Activated CD8-positive, alpha-beta memory T cell treated with anti-CD3 and anti-CD28 coated beads, Interleukin-2, amount 50 U/mL, for 1 hour (primary cell): ENCODE measurements around the gene MEST.
"Not testable (repeated sequence)": the region's sequence is repeated elsewhere in the genome, so short reads cannot be mapped to it uniquely, and the experiment has no call there.

Experiments used
- DNase-seq: peaks from one replicate; pipeline ENCODE4 v3.0.0-alpha.2; 2020; ENCODE audit errors: extremely low read depth

The MEST gene

DNA sequence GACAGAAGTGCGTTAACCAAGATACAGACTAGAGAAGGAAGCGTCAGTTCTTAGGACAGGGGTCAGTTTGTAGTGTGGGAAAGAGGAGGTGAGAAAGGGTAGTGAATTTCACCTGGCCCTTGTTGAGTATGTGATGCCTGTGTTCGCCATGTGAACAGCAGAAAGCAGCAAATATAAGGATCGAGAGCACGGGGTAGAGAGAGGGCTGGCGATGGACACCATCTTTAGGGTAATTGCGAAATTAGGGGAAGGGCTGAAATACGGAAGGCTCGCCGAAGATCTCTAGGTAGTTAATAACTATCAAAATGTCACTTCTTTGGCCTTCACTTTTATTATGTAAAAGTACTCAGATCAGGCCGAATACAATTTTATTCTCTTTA lies 6.2 kb upstream of the MEST start:
- no peak for DNase-seq

- peak; percentile 37 for DNase-seq
Observed at GRCh38 chr7:130486114-130486953, 5.6 kb upstream of the MEST start.

DNA sequence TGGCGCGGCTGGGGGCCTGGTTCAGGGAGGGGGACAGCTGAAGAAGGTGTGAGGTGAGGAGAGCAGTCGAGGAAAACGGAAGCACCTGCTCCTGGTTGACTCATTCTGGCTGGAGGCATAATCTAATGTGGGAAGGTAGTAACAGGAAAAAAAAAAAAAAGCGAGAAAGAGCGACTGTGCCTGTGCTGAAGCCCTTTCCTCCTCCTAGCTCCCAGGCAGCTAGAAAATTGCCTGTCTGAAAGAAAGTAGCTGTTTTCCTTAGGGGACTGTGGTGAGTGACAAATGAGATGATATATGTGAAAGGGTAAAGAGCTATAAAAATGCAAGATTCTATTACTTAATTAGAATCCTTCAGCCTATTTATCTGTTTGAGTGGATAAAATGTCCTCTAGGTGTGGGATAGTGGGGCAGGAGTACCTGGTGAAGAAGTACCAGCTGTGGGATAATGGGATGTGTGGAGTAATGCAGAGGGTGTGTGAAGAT lies 4.9 kb upstream of the MEST start:
- DNase-seq = no peak

DNA sequence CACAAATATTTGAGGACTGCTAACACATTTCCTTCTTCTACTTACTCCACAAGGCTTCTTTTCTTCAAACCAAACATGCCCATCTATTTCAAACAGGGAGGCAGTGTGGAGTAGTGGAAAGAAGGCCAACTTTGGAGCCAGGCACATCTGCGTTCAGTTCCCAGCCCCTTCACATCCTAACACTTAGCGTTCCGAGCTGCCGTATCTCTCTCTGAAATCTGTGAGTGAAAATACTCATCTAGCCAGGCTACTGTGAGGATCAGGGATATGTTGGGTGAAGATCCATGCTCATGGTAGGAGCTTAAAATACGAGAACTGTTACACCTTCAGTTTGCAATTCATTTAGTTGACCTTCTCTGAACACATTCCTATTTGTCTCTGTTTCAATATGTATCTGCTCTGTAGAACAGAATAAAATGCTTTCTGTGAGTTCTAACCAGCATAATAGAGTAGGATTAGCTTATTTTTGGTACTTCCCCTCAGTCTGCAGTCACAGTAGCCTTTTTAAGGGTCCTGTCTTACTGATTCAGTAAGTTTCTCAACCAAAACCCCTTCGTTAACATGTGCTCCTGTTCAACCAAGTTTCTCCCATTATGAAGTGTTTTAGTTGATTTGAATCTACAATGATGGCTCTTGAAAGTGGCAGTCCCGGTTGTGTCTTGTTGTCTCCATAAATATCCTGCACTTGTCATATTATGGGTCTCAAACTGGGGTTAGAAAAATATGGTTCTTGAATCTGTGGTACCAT lies 3.3 kb upstream of the MEST start:
- DNase-seq = no peak

DNA sequence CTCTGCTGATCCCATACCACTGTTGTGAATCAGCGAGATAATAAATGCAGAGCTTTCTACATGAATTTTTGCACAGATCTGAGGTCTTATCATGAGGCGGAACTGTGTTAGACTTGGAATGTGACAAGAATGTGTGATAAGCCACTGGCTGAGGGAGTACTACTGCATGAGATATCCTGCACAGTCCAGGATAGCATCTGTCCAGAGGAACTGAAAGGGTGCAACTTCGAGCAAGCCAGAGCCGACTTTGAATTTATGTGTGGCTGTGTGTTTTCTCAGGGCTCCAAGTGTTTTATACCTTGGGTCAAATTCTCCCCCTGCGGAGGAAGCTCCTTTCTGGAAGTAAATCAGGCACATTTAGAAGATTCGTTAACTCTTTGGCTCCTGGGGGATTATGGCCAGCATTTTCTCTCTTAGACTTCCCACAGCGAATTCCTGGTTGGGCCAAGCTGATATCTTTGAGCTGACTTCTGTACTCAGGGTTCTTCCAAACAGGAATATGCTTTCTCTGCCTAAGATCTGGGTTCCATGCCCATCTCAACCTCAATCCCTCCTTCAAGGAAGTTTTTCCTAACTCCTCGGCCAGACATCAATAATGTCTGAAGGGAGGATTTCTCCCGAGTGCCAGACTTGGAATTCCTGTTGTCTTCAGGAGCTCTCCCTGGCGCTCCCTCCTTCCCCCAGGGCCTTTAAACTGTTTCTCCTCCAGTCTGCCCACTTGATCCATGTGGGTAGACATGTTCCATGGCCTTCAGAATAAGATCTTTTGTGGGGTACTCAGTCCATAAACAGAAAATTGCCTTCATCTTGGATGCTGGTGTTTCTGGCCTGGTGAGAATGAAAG lies 2.5 kb upstream of the MEST start:
- DNase-seq = no peak

- no peak for DNase-seq
Observed at GRCh38 chr7:130490311-130490791, 1.5 kb upstream of the MEST start.

DNA sequence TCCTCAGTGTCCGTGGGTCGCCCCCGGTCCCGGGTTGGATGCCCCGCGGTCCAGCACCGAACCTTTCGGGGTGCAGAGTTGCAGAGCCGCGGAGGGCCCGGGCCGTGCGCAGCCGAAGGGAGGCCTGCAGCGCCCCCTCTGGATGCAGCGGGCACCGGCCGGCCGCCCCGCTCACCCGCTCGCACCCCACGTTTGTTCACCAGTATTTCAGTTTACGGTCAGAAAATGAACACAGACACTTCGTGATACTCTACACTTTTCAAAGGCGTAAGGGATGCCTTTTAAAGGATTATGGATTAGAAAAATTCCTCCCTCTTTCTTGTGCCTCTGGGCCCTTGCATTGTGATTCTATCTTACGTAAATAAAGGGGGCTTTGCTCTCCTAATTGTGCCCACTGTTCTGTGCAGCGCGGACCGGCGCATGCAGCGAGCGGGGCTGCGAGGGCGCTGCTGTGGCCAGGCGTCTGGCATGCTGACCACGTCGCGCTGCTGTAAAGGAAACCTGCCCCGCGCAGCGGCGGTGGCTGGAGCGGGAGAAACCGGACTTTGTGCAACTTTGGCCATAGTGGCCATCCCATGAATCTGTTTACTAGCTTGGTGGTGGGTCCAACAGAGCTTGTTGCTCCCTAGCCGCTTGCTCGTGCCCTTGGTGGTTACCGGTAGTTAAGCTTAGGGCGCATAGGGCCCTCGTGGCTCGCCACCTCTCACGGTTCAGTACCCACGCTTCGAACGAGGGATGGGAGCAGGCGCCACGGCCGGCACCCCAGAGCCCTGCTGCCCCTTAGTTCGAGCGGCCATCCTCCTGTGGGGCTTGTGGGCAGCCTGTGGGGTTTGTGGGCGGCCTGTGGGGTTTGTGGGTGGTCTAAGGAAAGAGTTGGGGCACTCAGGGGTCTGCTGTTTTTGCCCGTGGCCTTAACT lies 739 bp upstream of the MEST start:
- no peak for DNase-seq

- DNase-seq = no peak
Observed at GRCh38 chr7:130492523-130493274, 814 bp downstream of the MEST start.

- no peak for DNase-seq
Observed at GRCh38 chr7:130493275-130493873, 1.5 kb downstream of the MEST start.

DNA sequence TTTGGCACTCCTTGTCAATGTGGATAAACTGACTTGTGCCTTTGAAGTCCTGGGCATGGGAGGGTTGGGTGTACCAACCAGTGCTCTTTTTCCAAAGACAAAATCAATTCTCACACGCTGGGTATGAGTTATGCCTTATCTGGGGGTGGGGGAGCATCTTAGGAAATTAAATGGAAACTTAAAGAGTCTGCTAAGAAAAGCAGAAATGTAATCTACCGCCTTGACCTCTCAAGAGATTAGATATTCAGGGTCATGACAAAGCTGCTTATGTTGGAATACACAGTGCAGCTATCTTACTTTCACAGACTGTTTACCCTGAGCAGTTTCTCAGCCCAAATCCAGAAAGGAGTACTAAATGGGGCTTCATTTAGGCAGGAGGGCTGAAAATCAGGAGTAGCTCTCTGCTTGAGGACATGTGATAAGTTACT lies 2.6 kb downstream of the MEST start:
- DNase-seq = no peak

DNA sequence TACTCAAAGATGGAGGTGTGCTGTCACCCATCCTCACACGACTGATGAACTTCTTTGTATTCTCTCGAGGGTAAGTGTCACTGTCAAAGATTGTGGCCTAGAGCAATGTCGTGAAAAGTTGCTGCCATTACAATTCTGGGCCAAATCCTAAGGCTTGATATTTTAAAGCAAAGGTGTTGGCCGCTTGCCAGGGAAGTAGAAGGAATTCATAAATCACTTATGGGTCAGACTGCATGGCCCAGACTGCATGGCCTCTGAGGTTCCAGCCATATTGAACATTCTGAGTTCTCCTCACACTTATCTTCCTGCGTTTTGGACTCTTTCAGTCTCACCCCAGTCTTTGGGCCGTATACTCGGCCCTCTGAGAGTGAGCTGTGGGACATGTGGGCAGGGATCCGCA lies 8.6 kb downstream of the MEST start:
- DNase-seq = no peak

GRCh38 chr7:130500910-130501309 lies 9.0 kb downstream of the MEST start:
- no peak for DNase-seq

DNA sequence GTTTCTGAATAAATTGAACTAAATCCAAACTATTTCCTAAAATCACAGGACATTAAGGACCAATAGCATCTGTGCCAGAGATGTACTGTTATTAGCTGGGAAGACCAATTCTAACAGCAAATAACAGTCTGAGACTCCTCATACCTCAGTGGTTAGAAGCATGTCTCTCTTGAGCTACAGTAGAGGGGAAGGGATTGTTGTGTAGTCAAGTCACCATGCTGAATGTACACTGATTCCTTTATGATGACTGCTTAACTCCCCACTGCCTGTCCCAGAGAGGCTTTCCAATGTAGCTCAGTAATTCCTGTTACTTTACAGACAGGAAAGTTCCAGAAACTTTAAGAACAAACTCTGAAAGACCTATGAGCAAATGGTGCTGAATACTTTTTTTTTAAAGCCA lies 13.9 kb downstream of the MEST start:
- DNase-seq = no peak

DNA sequence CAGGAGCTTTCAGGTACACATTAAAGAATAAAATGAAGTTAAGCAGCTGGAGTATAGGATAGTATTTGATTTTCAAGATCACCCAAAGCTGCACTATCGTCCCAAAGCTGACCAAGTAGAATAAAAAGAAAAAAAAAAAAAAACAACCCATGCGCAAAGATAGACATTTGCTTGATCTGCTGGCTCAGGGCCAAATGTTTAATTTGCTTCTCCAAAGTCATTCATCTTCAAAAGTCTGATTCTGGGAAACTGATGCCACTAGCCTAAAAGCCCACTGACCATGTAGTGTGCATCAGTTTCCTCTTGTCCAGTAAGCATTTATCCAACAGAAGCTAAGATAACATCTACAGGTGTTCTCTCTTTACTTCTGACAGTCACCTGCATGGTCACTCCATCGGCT lies 14.5 kb downstream of the MEST start:
- no peak for DNase-seq

DNA sequence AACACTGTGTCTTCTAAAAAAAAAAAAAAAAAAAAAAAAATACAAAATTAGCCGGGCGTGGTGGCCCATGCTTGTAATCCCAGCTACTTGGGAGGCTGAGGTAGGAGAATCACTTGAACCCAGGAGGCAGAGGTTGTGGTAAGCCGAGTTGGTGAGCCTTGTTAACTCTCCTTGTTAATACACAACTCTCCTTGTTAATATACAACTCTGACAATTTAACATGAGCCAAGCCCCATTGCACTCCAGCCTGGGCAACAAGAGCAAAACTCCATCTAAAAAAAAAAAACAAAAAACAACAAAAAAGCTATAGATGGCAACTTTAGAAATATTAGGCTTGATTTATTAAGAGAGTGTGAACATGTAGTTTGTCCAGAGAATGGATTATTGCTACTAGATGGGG lies 20.2 kb downstream of the MEST start:
- not testable (repeated sequence) for DNase-seq

GRCh38 chr7:130513447-130513846 lies 21.6 kb downstream of the MEST start:
- DNase-seq = no peak

DNA sequence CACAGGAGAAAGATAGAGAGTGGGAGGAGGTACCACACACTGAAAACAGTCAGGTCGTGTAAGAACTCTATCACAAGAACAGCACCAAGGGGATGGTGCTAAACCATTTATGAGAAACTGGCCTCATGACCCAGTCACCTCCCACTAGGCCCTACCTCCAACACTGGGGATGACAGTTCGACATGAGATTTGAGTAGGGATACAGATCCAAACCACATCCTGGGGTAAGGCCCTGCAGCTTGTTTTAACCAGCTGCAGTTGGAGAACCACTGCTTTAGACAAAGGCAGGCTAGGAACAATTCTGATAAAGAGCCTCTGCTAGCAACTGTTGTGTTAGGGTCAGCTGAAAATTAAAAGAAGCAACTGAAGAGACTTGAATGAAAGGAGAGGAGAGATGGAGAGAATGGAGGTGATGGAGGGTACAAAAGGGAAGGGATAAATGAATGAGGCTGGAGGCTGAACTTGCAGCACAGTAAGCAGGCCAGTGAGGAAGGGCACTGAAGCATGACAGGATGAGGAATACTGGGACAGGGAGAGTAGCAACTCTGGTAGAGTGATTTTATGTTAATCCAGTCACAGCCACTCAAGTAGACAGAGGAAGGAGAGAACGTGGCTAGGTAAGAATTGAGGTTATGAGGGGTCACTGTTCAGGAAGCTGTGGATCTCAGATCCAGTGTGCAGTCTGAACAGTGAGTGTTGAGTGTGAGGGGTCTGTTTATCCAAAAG lies 23.6 kb downstream of the MEST start:
- DNase-seq = no peak

- no peak for DNase-seq
Observed at GRCh38 chr7:130521258-130521951, 29.5 kb downstream of the MEST start.
